Transverse colon (tissue), 4 donors: ENCODE data around the gene CAMK1G. TPM values are rescaled to one million over a fixed set of nuclear protein-coding genes. Genes with fewer than 3 reads are reported as not detected.

Experiments used
- DNase-seq: peaks from one replicate; pipeline ENCODE4 v3.0.0-alpha.2; 2019
- H3K27ac ChIP-seq, 4 donors: fragments of 200-600 bp; sonication (generic); 2 replicates each; pipeline ENCODE4 v1.5.1; 2016 to 2018; ENCODE audit warnings: inconsistent platforms in 4 of 4
- H3K27me3 ChIP-seq: fragments of 200-600 bp; sonication (generic); 2 replicates; pipeline ENCODE4 v1.5.1; 2017; ENCODE audit warnings: inconsistent platforms
- H3K36me3 ChIP-seq, 4 donors: fragments of 200-600 bp; sonication (generic); 2 replicates each; pipeline ENCODE4 v1.5.1; 2017 to 2019; ENCODE audit warnings: inconsistent platforms in 4 of 4
- H3K4me1 ChIP-seq, 4 donors: fragments of 200-600 bp; sonication (generic); 2 replicates each; pipeline ENCODE4 v1.5.1; 2017 to 2020; ENCODE audit warnings: inconsistent platforms in 4 of 4
- H3K4me3 ChIP-seq, 4 donors: fragments of 200-600 bp; sonication (generic); 1 replicate in 1 of 4; 2 replicates in 3 of 4; pipeline versions ENCODE4 v1.5.1 to v1.6.1; 2017 to 2019; ENCODE audit warnings: inconsistent platforms in 4 of 4
- H3K9me3 ChIP-seq, 2 donors: fragments of 200-600 bp; sonication (generic); 2 replicates each; pipeline ENCODE4 v1.5.1; 2017 to 2019; ENCODE audit warnings: inconsistent platforms in 2 of 2
- EP300 ChIP-seq: sonication (generic); formaldehyde crosslinking; IDR thresholded peaks from one replicate; pipeline ENCODE4 v1.6.1; 2017; ENCODE audit warnings: antibody characterized with exemption, low read depth
- POLR2A ChIP-seq: fragments of 450-650 bp; IDR thresholded peaks from one replicate; pipeline ENCODE4 v1.6.1; 2016; ENCODE audit warnings: antibody characterized with exemption, mild to moderate bottlenecking, moderate library complexity
- POLR2AphosphoS5 ChIP-seq, 3 donors: sonication (generic); formaldehyde crosslinking; IDR thresholded peaks; one replicate each; pipeline ENCODE4 v1.6.1; 2016; ENCODE audit warnings: antibody characterized with exemption in 3 of 3
- WGBS, 2 donors: methylation state at CpG; one replicate each; pipeline ENCODE4 v1.1.5; 2018; ENCODE audit warnings: low coverage in 1 of 2; 5-methylcytosine and 5-hydroxymethylcytosine counted together
- in situ Hi-C, 4 donors: fragments of 200-750 bp; cut with MboI; loops; one replicate each; pipeline versions ENCODE4 v1.15.0 to v1.15.1; 2017; ENCODE audit warnings: low sequenced_read_pairs in 3 of 4, low pct_ligation_motif_present in 1 of 4, low pct_unique_long_range_greater_than_20kb in 1 of 4
- intact Hi-C: fragments of 100-400 bp; cut with DNase I; formaldehyde crosslinking; loops from one replicate; pipeline ENCODE4 v1.15.1; 2023; ENCODE audit warnings: low total_unique reads
- total RNA-seq, 4 donors: library from RNA; depleted of rRNA; stranded (reverse); fragments of >200 nt; gene quantifications; one replicate each; pipeline ENCODE4 v1.1.0, GENCODE V29; 2016
- TF ChIP-seq, protein P1 (sequence below), 5 experiments: fragments of 200-600 bp in 3 of 5; fragments of 450-650 bp in 2 of 5; sonication (generic) in 3 of 5; IDR thresholded peaks; 1 replicate in 2 of 5; 2 replicates in 3 of 5; pipeline ENCODE4 v1.5.1; 2016 to 2017; ENCODE audit warnings: antibody characterized with exemption in 5 of 5, inconsistent platforms in 3 of 5, mild to moderate bottlenecking in 2 of 5, moderate library complexity in 1 of 5

CAMK1G gene
- total RNA-seq, 4 donors from 2014 or later: not detected

DNA sequence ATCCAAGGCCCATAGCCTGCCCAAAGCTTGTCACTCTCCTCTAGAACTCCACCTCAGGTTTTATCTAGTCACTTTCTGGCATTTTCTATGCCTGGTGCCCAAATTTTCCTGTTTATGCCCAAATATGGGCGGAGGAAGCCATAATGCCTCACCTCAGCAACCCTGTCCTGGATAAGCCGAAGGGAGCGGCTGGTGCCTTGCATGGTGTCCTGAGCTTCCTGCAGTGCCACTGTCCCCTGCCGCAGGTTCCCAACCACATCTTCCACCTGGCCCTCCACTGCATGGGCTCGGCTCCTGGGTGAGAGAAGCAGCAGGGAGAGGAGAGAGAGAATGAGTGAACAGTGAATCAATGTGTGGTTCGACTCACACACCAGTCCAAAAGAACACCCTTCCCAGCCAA lies 34.2 kb downstream of the CAMK1G start:
- Histone ChIP-seq H3K4me3 (no peak overlapping the region), H3K27ac (no peak overlapping the region), H3K9me3 (no peaks in the 10 kb centered on the region), H3K27me3 (no peaks in the 10 kb centered on the region), H3K36me3 (no peaks in the 10 kb centered on the region), H3K4me1 (peaks cover 6 to 29% (median 20%) of the 10 kb centered on the region in 4 donors)
- in situ Hi-C loops: no loop called here
- no peak for TF ChIP-seq POLR2AphosphoS5 (IDR thresholded peaks at IDR 0.05)
- TF ChIP-seq EP300: no peak
- no peak for TF ChIP-seq POLR2A
- TF ChIP-seq, protein P1, sequence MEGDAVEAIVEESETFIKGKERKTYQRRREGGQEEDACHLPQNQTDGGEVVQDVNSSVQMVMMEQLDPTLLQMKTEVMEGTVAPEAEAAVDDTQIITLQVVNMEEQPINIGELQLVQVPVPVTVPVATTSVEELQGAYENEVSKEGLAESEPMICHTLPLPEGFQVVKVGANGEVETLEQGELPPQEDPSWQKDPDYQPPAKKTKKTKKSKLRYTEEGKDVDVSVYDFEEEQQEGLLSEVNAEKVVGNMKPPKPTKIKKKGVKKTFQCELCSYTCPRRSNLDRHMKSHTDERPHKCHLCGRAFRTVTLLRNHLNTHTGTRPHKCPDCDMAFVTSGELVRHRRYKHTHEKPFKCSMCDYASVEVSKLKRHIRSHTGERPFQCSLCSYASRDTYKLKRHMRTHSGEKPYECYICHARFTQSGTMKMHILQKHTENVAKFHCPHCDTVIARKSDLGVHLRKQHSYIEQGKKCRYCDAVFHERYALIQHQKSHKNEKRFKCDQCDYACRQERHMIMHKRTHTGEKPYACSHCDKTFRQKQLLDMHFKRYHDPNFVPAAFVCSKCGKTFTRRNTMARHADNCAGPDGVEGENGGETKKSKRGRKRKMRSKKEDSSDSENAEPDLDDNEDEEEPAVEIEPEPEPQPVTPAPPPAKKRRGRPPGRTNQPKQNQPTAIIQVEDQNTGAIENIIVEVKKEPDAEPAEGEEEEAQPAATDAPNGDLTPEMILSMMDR (IDR thresholded peaks at IDR 0.05): no peak
- intact Hi-C loops: no loop called here
- 79 to 90% methylated on average over 3 to 6 of the region's 6 CpGs for WGBS, 2 donors
- no peak for DNase-seq

DNA sequence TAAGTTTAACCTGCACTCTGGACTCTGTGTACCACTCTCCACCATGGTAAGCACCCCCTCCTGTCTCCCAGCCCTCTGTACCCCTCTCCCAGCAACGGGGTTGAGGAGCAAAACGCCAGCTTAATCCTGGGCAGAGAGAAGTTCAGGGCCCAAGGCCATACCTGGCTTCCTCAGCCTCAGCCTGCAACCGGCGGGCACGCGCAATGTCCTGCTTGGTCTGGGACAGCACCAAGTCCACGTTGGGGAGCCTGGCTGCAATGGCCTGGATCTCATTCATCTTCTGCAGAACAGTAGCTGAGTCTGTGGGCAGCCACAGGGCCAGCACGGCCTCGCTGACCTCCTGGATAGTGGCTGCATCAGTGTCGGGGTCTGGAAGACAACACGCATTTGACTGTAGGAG lies 34.8 kb downstream of the CAMK1G start:
- Histone ChIP-seq H3K27ac (peak overlapping the region in 1 of 4 donors; percentile 12), H3K36me3 (no peaks in the 10 kb centered on the region), H3K27me3 (no peaks in the 10 kb centered on the region), H3K4me3 (no peak overlapping the region), H3K9me3 (no peaks in the 10 kb centered on the region), H3K4me1 (peaks cover 6 to 29% (median 20%) of the 10 kb centered on the region in 4 donors)
- intact Hi-C loops: no loop called here
- in situ Hi-C loops: no loop called here
- TF ChIP-seq EP300 (no peak), POLR2A (no peak), POLR2AphosphoS5 (IDR thresholded peaks at IDR 0.05) (no peak)
- TF ChIP-seq, protein P1 (IDR thresholded peaks at IDR 0.05): no peak
- DNase-seq: no peak
- 91% methylated on average over 11 of the region's 11 CpGs; no CpG with 5 or more reads in 1 of the 2 donors for WGBS, 2 donors

DNA sequence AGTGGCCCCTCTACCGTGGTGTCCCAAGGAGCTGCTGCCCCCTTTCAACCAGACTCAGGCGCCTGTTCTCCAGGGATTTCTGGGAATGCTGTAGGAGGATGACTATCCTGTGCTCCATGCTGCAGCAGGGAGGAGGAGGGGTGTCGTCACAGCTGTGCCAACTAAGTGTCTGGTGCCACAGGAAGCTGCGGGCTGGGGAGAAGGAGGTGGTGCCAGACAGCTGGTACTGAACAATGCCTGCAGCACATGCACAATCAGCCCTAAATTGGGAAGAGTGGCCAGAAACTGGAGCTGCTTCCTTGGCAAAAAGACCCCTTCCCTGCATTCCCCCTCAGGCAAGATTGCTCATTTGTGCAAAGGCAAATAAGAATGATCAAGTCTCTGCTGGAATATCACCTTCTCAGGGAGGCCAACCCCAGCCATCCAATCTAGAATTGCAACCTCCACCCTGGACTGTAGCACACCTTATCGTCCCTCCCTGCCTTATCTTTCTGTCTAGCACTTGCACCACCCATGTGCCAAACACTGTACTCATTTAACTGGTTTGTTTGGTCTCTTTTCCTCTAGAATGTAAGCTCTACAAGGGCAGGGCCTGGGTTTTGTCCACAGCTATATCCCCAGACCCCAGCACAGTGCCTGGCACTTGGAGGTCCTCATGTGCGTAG lies 35.4 kb downstream of the CAMK1G start:
- Histone ChIP-seq H3K36me3 (no peaks in the 10 kb centered on the region), H3K4me3 (no peak overlapping the region), H3K4me1 (peaks cover 6 to 29% (median 20%) of the 10 kb centered on the region in 4 donors), H3K9me3 (no peaks in the 10 kb centered on the region), H3K27ac (peak overlapping the region in 2 of 4 donors; percentile 12 to 58), H3K27me3 (no peaks in the 10 kb centered on the region)
- intact Hi-C loops (no loop called here), in situ Hi-C loops (no loop called here)
- WGBS, 2 donors: 78% methylated on average over 6 of the region's 6 CpGs; no CpG with 5 or more reads in 1 of the 2 donors
- TF ChIP-seq POLR2AphosphoS5 (IDR thresholded peaks at IDR 0.05) (no peak), POLR2A (no peak), EP300 (no peak)
- TF ChIP-seq, protein P1 (IDR thresholded peaks at IDR 0.05): no peak
- DNase-seq: no peak

DNA sequence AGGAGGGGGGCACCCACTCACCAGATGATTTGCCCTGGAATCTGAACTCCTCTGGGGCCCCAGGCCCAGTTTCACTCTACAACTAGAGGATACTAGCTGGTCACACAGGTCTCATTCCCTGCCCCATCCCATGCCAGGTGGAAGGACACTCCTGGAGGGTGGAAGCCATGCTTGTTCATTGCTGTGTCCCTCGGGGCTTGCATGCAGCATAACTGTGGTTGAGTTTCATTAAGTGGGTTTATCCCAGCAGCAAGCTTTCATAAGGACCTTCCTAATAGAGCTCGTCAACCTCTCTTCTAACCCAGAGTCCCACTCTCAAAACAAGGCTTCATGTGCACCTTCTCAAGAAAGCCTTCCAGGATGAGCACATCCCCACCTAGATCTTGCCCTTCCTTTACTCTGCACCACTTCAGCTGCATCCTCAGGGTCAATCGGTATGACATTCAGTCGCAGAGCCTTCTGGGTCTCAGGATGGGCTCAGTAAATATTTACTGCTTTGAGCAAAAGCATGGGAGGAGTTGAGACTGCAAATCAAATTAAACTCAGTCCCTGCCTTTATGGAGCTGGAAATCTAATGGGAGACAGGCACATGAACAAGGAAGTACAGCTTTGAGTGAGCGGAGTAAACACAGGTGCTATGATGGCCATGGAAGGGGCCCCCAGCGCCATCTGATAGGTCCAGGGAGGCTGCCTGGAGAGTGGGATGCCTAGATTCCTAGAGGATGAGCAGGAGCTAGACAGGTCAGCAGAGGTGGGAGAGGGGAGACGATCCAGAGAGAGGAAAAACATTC lies 36.4 kb downstream of the CAMK1G start:
- H3K4me1 ChIP-seq: peaks cover 6 to 29% (median 20%) of the 10 kb centered on the region in 4 donors
- peak overlapping the region; percentile 19 to 58 (median 29) for H3K27ac ChIP-seq
- intact Hi-C loops (no loop called here), in situ Hi-C loops (loop anchor here in 1 of 4 donors (10.0 kb wide), 1 partner anchor 45 kb away; no protein-coding TSS in a partner anchor)
- 56 to 86% methylated on average over 1 to 7 of the region's 7 CpGs for WGBS, 2 donors
- no peak overlapping the region for H3K4me3 ChIP-seq
- H3K9me3 ChIP-seq: no peaks in the 10 kb centered on the region
- H3K27me3 ChIP-seq: no peaks in the 10 kb centered on the region
- no peaks in the 10 kb centered on the region for H3K36me3 ChIP-seq
- no peak for TF ChIP-seq POLR2AphosphoS5 (IDR thresholded peaks at IDR 0.05)
- TF ChIP-seq EP300: no peak
- DNase-seq: no peak
